GM12892 (cell line): Measurements from ENCODE around the gene ZFPM1.

ENCODE experiments used
- POLR2A ChIP-seq: IDR thresholded peaks from 2 replicates; pipeline ENCODE4 v1.6.1; 2011; ENCODE audit warnings: low read depth, low read length, control low read depth
- POLR2AphosphoS5 ChIP-seq: IDR thresholded peaks from 2 replicates; pipeline ENCODE4 v1.6.1; 2011; ENCODE audit warnings: low read depth, low read length, control low read depth

DNA sequence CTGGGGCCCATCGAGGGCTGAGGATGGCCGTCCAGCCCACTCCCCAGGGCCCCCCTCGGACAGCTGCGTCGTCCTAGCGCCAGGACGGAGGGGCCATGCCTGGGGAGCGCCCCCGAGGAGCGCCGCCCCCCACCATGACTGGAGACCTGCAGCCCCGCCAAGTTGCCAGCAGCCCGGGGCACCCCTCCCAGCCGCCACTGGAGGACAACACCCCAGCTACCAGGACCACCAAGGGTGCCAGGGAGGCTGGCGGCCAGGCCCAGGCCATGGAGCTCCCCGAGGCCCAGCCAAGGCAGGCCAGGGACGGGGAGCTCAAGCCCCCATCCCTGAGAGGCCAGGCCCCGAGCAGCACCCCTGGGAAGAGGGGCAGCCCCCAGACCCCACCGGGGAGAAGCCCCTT, 25.7 kb upstream of the ZFPM1 start:
- TF ChIP-seq POLR2AphosphoS5 (no peak), POLR2A (no peak)
